ENCODE data around the gene ACSL3.

Gene ACSL3

GRCh38 chr2:222949690-222950323 lies 89.0 kb downstream of the ACSL3 start:
- Histone ChIP-seq H3F3A (ENCODE audit: low read depth) (no peaks in the 10 kb centered on the region), H3K4me3 (ENCODE audit: low read length, poor library complexity, severe bottlenecking) (no peak overlapping the region), H3K27me3 (ENCODE audit: insufficient read depth, low read length, poor library complexity, severe bottlenecking) (no peaks in the 10 kb centered on the region), H2AFZ (ENCODE audit: low read length) (no peak overlapping the region), H3K79me2 (ENCODE audit: insufficient read depth, low read length) (no peaks in the 10 kb centered on the region), H3K36me3 (ENCODE audit: insufficient read depth, low read length) (no peaks in the 10 kb centered on the region), H4K20me1 (ENCODE audit: insufficient read depth, low read length, poor library complexity, severe bottlenecking) (no peaks in the 10 kb centered on the region), H3K4me2 (ENCODE audit: low read depth, low read length, poor library complexity, severe bottlenecking) (no peak overlapping the region), H3K4me1 (ENCODE audit: insufficient read depth, low read length, poor library complexity, severe bottlenecking) (no peaks in the 10 kb centered on the region), H3K9me3 (ENCODE audit: insufficient read depth, low read depth, low read length) (no peaks in the 10 kb centered on the region), H3K9me2 (replicated peaks; ENCODE audit: low read depth, low read length) (no peaks in the 10 kb centered on the region), H3K9ac (ENCODE audit: low read depth, low read length, poor library complexity, severe bottlenecking) (no peak overlapping the region)
- TF ChIP-seq CTCF (conservative IDR thresholded peaks at IDR 0.05; ENCODE audit: low read length) (no peak), EZH2phosphoT487 (IDR thresholded peaks at IDR 0.05; ENCODE audit: borderline replicate concordance) (no peak)

GRCh38 chr2:222950638-222951285 lies 89.9 kb downstream of the ACSL3 start:
- H2AFZ ChIP-seq (ENCODE audit: low read length), result no peak overlapping the region
- no peak overlapping the region for H3K4me3 ChIP-seq (ENCODE audit: low read length, poor library complexity, severe bottlenecking)
- no peaks in the 10 kb centered on the region for H3K36me3 ChIP-seq (ENCODE audit: insufficient read depth, low read length)
- H3K9ac ChIP-seq (ENCODE audit: low read depth, low read length, poor library complexity, severe bottlenecking), result no peak overlapping the region
- H3F3A ChIP-seq (ENCODE audit: low read depth), result no peaks in the 10 kb centered on the region
- H4K20me1 ChIP-seq (ENCODE audit: insufficient read depth, low read length, poor library complexity, severe bottlenecking), result no peaks in the 10 kb centered on the region
- H3K4me1 ChIP-seq (ENCODE audit: insufficient read depth, low read length, poor library complexity, severe bottlenecking), result no peaks in the 10 kb centered on the region
- no peaks in the 10 kb centered on the region for H3K79me2 ChIP-seq (ENCODE audit: insufficient read depth, low read length)
- H3K9me3 ChIP-seq (ENCODE audit: insufficient read depth, low read depth, low read length), result no peaks in the 10 kb centered on the region
- no peaks in the 10 kb centered on the region for H3K27me3 ChIP-seq (ENCODE audit: insufficient read depth, low read length, poor library complexity, severe bottlenecking)
- no peak for TF ChIP-seq CTCF (conservative IDR thresholded peaks at IDR 0.05; ENCODE audit: low read length)
- no peak for TF ChIP-seq EZH2phosphoT487 (IDR thresholded peaks at IDR 0.05; ENCODE audit: borderline replicate concordance)
- no peaks in the 10 kb centered on the region for H3K9me2 ChIP-seq (replicated peaks; ENCODE audit: low read depth, low read length)
- H3K4me2 ChIP-seq (ENCODE audit: low read depth, low read length, poor library complexity, severe bottlenecking), result no peak overlapping the region

- Histone ChIP-seq H3K9me2 (replicated peaks; ENCODE audit: low read depth, low read length) (no peaks in the 10 kb centered on the region), H3K27me3 (ENCODE audit: insufficient read depth, low read length, poor library complexity, severe bottlenecking) (no peaks in the 10 kb centered on the region), H3K9ac (ENCODE audit: low read depth, low read length, poor library complexity, severe bottlenecking) (no peak overlapping the region), H3F3A (ENCODE audit: low read depth) (no peaks in the 10 kb centered on the region), H3K9me3 (ENCODE audit: insufficient read depth, low read depth, low read length) (no peaks in the 10 kb centered on the region), H3K4me3 (ENCODE audit: low read length, poor library complexity, severe bottlenecking) (no peak overlapping the region), H3K79me2 (ENCODE audit: insufficient read depth, low read length) (no peaks in the 10 kb centered on the region), H4K20me1 (ENCODE audit: insufficient read depth, low read length, poor library complexity, severe bottlenecking) (no peaks in the 10 kb centered on the region), H3K4me1 (ENCODE audit: insufficient read depth, low read length, poor library complexity, severe bottlenecking) (no peaks in the 10 kb centered on the region), H3K4me2 (ENCODE audit: low read depth, low read length, poor library complexity, severe bottlenecking) (no peak overlapping the region), H2AFZ (ENCODE audit: low read length) (no peak overlapping the region), H3K36me3 (ENCODE audit: insufficient read depth, low read length) (no peaks in the 10 kb centered on the region)
- no peak for TF ChIP-seq CTCF (conservative IDR thresholded peaks at IDR 0.05; ENCODE audit: low read length)
- no peak for TF ChIP-seq EZH2phosphoT487 (IDR thresholded peaks at IDR 0.05; ENCODE audit: borderline replicate concordance)
These were observed 91.4 kb downstream of the ACSL3 start for GRCh38 chr2:222952204-222952603.

Measured in Loucy (cell line).